Stomach (tissue), 9 donors: ENCODE measurements around the gene CLTC. TPM values are rescaled to one million over a fixed set of nuclear protein-coding genes. Genes with fewer than 3 reads are reported as not detected.

Experiments
- DNase-seq, 2 donors: peaks; one replicate each; pipeline versions ENCODE4 v3.0.0 to v3.0.0-alpha.2; 2013 to 2019
- H3K27ac ChIP-seq, 5 donors: fragments of 200-600 bp in 4 of 5; sonication (generic) in 4 of 5; one replicate each; pipeline ENCODE4 v1.5.1; 2013 to 2019; ENCODE audit warnings: mild to moderate bottlenecking in 1 of 5, moderate library complexity in 1 of 5
- H3K27me3 ChIP-seq, 3 donors: fragments of 200-600 bp; sonication (generic); one replicate each; pipeline ENCODE4 v1.5.1; 2017 to 2019; ENCODE audit warnings: mixed run types in 1 of 3
- H3K36me3 ChIP-seq, 4 donors: fragments of 200-600 bp; sonication (generic); 1 replicate in 3 of 4; 2 replicates in 1 of 4; pipeline ENCODE4 v1.5.1; 2016 to 2019
- H3K4me1 ChIP-seq, 4 donors: fragments of 200-600 bp; sonication (generic); one replicate each; pipeline ENCODE4 v1.5.1; 2016 to 2019
- H3K4me3 ChIP-seq, 4 donors: fragments of 200-600 bp; sonication (generic) in 3 of 4; one replicate each; pipeline ENCODE4 v1.5.1; 2016 to 2019; ENCODE audit warnings: mild to moderate bottlenecking in 1 of 4
- H3K9me3 ChIP-seq, 4 donors: fragments of 200-600 bp; sonication (generic); one replicate each; pipeline ENCODE4 v1.5.1; 2016 to 2019
- EP300 ChIP-seq: sonication (generic); formaldehyde crosslinking; IDR thresholded peaks from one replicate; pipeline ENCODE4 v1.6.1; 2017; ENCODE audit warnings: antibody characterized with exemption
- POLR2A ChIP-seq, 4 donors: fragments of 450-650 bp; IDR thresholded peaks; one replicate each; pipeline ENCODE4 v1.6.1; 2016; ENCODE audit warnings: antibody characterized with exemption in 4 of 4, control low read depth in 2 of 4, mild to moderate bottlenecking in 1 of 4, moderate library complexity in 1 of 4
- POLR2AphosphoS5 ChIP-seq, 3 donors: sonication (generic); formaldehyde crosslinking; IDR thresholded peaks; one replicate each; pipeline ENCODE4 v1.6.1; 2016; ENCODE audit warnings: antibody characterized with exemption in 3 of 3
- WGBS, 5 donors: extraction: QIAGEN DNeasy Blood & Tissue Kit in 3 of 5; methylation state at CpG; one replicate each; pipeline versions ENCODE4 v1.1.5 to v1.1.7; 2013 to 2018; 5-methylcytosine and 5-hydroxymethylcytosine counted together
- intact Hi-C: fragments of 100-400 bp; cut with DNase I; formaldehyde crosslinking; loops from one replicate; pipeline ENCODE4 v1.15.1; 2023; ENCODE audit warnings: low total_unique reads
- polyA plus RNA-seq, 3 donors: library from polyadenylated mRNA; stranded (reverse); fragments of 200-250 nt; gene quantifications; one replicate each; pipeline ENCODE4 v1.2.3, GENCODE V29; 2013
- total RNA-seq, 5 donors: library from RNA; depleted of rRNA; stranded (reverse); fragments of >200 nt; gene quantifications; one replicate each; pipeline versions ENCODE4 v1.1.0 to v1.2.3, GENCODE V29; 2014 to 2016
- TF ChIP-seq, protein P1 (sequence below), 7 experiments: fragments of 450-650 bp in 4 of 7; fragments of 200-600 bp in 3 of 7; sonication (generic) in 3 of 7; IDR thresholded peaks; one replicate each; pipeline ENCODE4 v1.5.1; 2016 to 2019; ENCODE audit warnings: antibody characterized with exemption in 7 of 7, control low read depth in 2 of 7, mild to moderate bottlenecking in 1 of 7
- donor health status: healthy with polysubstance abuse.
- donor health status: Bipolar disorder and iron deficiency.
- donor health status: healthy.

Gene CLTC
- total and polyA plus RNA-seq, 8 donors = 38.5 to 363 (median 135) TPM

DNA sequence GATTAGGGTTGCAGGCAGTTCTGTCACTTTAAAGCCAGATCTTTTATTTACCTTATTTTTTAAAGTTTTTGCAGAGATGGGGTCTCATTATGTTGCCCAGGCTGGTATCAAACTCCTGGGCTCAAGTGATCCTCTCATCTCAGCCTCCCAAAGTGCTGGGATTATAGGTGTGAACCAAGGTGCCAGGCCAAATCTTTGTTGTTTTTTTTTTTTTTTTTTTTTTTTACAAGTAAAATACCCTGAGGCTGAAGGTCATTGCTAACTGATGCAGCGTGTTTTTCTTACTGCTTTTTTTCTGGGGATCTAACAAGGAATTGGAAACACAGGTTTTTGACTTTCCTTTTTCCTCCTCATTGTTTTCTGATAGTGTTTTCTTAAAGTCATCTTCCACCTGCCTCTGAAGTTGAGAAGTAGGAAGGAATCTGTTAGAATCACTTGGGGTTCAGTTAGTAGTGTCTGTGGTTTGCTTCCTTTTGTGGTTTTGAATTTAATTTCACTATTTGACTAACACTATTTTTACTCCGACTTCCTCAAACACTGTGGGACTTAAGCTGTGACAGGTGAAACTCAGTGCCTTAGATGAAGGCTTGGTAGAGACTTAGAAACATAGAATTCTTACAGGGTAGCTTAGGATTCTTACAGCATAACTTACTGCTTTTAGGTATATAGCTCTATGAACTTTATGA, 22.2 kb downstream of the CLTC start:
- H3K4me1 ChIP-seq = peaks cover 34 to 85% (median 62%) of the 10 kb centered on the region in 4 donors
- H3K27me3 ChIP-seq = no peaks in the 10 kb centered on the region
- DNase-seq = peak in 1 of 2 donors; percentile 44
- peaks cover 10 to 29% (median 25%) of the 10 kb centered on the region in 4 donors for H3K36me3 ChIP-seq
- 14 to 44% (median 25%) methylated on average over 2 of the region's 2 CpGs for WGBS, 5 donors
- intact Hi-C loops = no loop called here
- no peak overlapping the region for H3K4me3 ChIP-seq
- TF ChIP-seq, protein P1, sequence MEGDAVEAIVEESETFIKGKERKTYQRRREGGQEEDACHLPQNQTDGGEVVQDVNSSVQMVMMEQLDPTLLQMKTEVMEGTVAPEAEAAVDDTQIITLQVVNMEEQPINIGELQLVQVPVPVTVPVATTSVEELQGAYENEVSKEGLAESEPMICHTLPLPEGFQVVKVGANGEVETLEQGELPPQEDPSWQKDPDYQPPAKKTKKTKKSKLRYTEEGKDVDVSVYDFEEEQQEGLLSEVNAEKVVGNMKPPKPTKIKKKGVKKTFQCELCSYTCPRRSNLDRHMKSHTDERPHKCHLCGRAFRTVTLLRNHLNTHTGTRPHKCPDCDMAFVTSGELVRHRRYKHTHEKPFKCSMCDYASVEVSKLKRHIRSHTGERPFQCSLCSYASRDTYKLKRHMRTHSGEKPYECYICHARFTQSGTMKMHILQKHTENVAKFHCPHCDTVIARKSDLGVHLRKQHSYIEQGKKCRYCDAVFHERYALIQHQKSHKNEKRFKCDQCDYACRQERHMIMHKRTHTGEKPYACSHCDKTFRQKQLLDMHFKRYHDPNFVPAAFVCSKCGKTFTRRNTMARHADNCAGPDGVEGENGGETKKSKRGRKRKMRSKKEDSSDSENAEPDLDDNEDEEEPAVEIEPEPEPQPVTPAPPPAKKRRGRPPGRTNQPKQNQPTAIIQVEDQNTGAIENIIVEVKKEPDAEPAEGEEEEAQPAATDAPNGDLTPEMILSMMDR (IDR thresholded peaks at IDR 0.05) = no peak
- TF ChIP-seq POLR2AphosphoS5 (IDR thresholded peaks at IDR 0.05) = no peak
- H3K27ac ChIP-seq = peak overlapping the region in 3 of 5 donors; percentile 21 to 58 (median 31)
- no peaks in the 10 kb centered on the region for H3K9me3 ChIP-seq

DNA sequence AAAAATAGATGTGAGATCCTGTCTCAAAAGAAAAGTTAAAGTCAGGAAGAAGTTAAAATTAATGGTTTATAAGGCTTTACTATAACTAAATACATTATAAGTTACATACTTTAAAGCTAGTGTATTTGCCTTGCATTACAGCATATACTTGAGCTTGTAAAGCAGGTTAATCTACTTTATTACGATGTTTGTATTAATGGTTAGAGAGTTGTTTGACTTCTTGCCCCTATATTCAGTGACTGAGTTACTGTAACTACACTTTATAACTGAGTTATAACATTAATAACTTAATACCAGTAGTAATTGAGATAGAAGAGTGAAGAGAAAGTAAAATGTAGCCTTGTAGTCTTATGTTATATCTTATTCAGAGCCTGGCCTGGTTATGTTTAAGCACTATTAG, 22.9 kb downstream of the CLTC start:
- Histone ChIP-seq H3K27me3 (no peaks in the 10 kb centered on the region), H3K36me3 (peaks cover 14 to 34% (median 30%) of the 10 kb centered on the region in 4 donors), H3K4me3 (no peak overlapping the region), H3K27ac (peak overlapping the region in 3 of 5 donors; percentile 17 to 58 (median 31)), H3K9me3 (no peaks in the 10 kb centered on the region), H3K4me1 (peaks cover 34 to 85% (median 62%) of the 10 kb centered on the region in 4 donors)
- TF ChIP-seq POLR2AphosphoS5 (IDR thresholded peaks at IDR 0.05) = no peak
- TF ChIP-seq, protein P1 (IDR thresholded peaks at IDR 0.05) = no peak
- TF ChIP-seq POLR2A (IDR thresholded peaks at IDR 0.05) = no peak
- TF ChIP-seq EP300 = no peak
- WGBS, 5 donors = 30 to 56% (median 45%) methylated on average over 1 of the region's 1 CpG
- peak in 1 of 2 donors; percentile 57 for DNase-seq
- intact Hi-C loops = no loop called here

DNA sequence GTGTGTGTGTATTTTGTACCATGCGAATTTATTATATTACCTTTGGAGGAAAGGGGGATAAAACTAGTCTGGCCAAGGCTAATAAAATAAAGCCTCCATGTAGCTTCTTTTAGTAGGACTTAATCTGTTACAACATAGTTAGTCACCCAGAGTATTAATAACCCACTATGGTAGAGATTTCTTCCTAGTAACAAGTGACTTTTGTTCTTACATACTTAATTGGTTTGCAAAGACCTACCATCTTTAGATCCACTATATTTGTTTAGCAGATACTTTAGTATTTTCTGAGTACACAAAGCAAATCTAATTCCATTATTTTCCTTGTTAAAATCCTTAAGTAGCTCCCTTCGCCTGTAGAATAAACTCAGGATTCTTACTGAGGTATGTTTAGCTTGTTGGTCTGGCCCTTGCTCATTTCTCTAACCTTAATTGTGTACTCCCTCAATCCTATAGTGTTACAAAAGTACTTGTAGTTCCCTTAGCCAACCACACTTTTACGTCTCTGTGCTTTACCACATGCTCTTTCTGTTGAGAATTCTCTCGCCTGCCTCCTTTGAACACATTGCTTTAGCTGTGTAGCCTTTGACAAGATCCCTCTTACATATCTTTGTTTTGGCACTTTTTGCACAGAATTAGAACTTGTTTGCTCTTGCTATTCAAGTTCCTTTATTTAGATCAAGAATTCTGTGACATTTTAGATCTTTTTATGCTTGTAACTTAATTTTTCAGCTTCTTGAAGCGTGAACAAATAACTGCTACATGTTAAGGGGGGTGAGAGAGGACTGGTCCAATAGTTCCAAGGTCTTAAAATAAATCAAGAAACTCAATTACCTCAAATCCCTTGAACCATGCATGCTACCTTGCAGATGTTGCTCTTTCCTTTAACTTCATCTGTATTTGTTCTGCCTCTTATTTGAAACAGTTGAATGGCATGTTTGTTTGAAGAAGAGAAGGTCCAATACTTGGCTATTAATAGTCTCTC, 23.8 kb downstream of the CLTC start:
- H3K4me3 ChIP-seq = no peak overlapping the region
- TF ChIP-seq, protein P1 (IDR thresholded peaks at IDR 0.05) = no peak
- TF ChIP-seq EP300 (no peak), POLR2A (IDR thresholded peaks at IDR 0.05) (no peak), POLR2AphosphoS5 (IDR thresholded peaks at IDR 0.05) (no peak)
- H3K36me3 ChIP-seq = peaks cover 23 to 43% (median 39%) of the 10 kb centered on the region in 4 donors
- intact Hi-C loops = no loop called here
- peak in 1 of 2 donors; percentile 24 for DNase-seq
- peaks cover 28 to 85% (median 54%) of the 10 kb centered on the region in 4 donors for H3K4me1 ChIP-seq
- no peaks in the 10 kb centered on the region for H3K9me3 ChIP-seq
- no peaks in the 10 kb centered on the region for H3K27me3 ChIP-seq
- WGBS, 5 donors = 53 to 75% (median 58%) methylated on average over 5 of the region's 5 CpGs
- peak overlapping the region in 1 of 5 donors; percentile 58 for H3K27ac ChIP-seq

DNA sequence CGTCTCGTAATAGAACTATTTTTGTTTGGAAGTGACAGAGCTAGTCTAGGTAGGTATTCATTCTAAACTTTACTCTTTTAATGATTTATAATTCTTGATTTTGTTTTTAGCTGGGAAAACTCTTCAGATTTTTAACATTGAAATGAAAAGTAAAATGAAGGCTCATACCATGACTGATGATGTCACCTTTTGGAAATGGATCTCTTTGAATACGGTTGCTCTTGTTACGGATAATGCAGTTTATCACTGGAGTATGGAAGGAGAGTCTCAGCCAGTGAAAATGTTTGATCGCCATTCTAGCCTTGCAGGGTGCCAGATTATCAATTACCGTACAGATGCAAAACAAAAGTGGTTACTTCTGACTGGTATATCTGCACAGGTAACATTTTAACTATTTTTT, 27.6 kb downstream of the CLTC start:
- intact Hi-C loops = no loop called here
- Histone ChIP-seq H3K4me1 (peaks cover 16 to 63% (median 28%) of the 10 kb centered on the region in 4 donors), H3K27ac (no peak overlapping the region), H3K9me3 (no peaks in the 10 kb centered on the region), H3K27me3 (no peaks in the 10 kb centered on the region), H3K4me3 (no peak overlapping the region), H3K36me3 (peaks cover 44 to 81% (median 76%) of the 10 kb centered on the region in 4 donors)
- DNase-seq = no peak
- 86 to 92% (median 92%) methylated on average over 6 of the region's 6 CpGs for WGBS, 5 donors
- TF ChIP-seq, protein P1 (IDR thresholded peaks at IDR 0.05) = no peak
- TF ChIP-seq POLR2AphosphoS5 (IDR thresholded peaks at IDR 0.05) = no peak
- TF ChIP-seq POLR2A (IDR thresholded peaks at IDR 0.05) = no peak
- TF ChIP-seq EP300 = no peak
